Endothelial cell of umbilical vein (primary cell): ENCODE results near the gene RNF151.
"Not testable (repeated sequence)": the region's sequence is repeated elsewhere in the genome, so short reads cannot be mapped to it uniquely, and the experiment has no call there.

Experiments used
- EZH2 ChIP-seq: IDR thresholded peaks from 2 replicates; pipeline ENCODE4 v1.6.1; 2012; ENCODE audit warnings: borderline replicate concordance, low read depth, mild to moderate bottlenecking, moderate library complexity, low read length, inconsistent platforms; ENCODE audit not compliant: severe bottlenecking
- FOS ChIP-seq: IDR thresholded peaks from 2 replicates; pipeline ENCODE4 v1.6.1; 2011; ENCODE audit warnings: mild to moderate bottlenecking, low read length, moderate library complexity, borderline replicate concordance; ENCODE audit not compliant: insufficient read depth
- GATA2 ChIP-seq: IDR thresholded peaks from 2 replicates; pipeline ENCODE4 v1.7.0; 2011; ENCODE audit warnings: low read depth, mild to moderate bottlenecking, moderate library complexity, mixed read lengths, low read length; ENCODE audit not compliant: insufficient read length, insufficient read depth
- JUN ChIP-seq: IDR thresholded peaks from 2 replicates; pipeline ENCODE4 v1.6.1; 2011; ENCODE audit warnings: borderline replicate concordance, low read depth; ENCODE audit not compliant: insufficient read length, insufficient read depth
- MYC ChIP-seq: IDR thresholded peaks from one replicate; pipeline ENCODE4 v1.6.1; 2011; ENCODE audit warnings: mild to moderate bottlenecking, low read depth, low read length
- POLR2A ChIP-seq: IDR thresholded peaks from 2 replicates; pipeline ENCODE4 v1.6.1; 2012; ENCODE audit warnings: low read depth, mild to moderate bottlenecking, control low read depth, low read length
- POLR2AphosphoS5 ChIP-seq: IDR thresholded peaks from 2 replicates; pipeline ENCODE4 v1.6.1; 2012; ENCODE audit warnings: low read depth, mild to moderate bottlenecking, control low read depth, low read length, moderate library complexity; ENCODE audit not compliant: insufficient read depth
- TF ChIP-seq, protein P1 (sequence below), 2 donors: IDR thresholded peaks; 1 replicate in 1 of 2; 2 replicates in 1 of 2; pipeline ENCODE4 v1.5.1; 2011; ENCODE audit warnings: low read length in 2 of 2, mild to moderate bottlenecking in 2 of 2, moderate library complexity in 2 of 2, control low read depth in 1 of 2, inconsistent platforms in 1 of 2, low read depth in 1 of 2; ENCODE audit not compliant: insufficient read depth in 1 of 2; ENCODE audit errors: extremely low read depth in 1 of 2
- TF ChIP-seq, protein P2 (sequence below): IDR thresholded peaks from 2 replicates; pipeline ENCODE4 v1.6.1; 2011; ENCODE audit not compliant: insufficient read depth, insufficient read length

DNA sequence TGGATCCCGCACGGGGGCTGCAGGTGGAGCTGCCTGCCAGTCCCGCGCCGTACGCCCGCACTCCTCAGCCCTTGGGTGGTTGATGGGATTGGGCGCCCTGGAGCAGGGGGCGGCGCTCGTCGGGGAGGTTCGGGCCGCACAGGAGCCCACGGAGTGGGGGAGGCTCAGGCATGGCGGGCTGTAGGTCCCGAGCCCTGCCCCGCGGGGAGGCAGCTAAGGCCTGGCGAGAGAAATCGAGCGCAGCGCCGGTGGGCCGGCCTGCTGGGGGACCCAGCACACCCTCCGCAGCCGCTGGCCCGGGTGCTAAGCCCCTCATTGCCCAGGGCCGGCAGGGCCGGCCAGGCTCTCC, 8.5 kb upstream of the RNF151 start:
- TF ChIP-seq, protein P1, sequence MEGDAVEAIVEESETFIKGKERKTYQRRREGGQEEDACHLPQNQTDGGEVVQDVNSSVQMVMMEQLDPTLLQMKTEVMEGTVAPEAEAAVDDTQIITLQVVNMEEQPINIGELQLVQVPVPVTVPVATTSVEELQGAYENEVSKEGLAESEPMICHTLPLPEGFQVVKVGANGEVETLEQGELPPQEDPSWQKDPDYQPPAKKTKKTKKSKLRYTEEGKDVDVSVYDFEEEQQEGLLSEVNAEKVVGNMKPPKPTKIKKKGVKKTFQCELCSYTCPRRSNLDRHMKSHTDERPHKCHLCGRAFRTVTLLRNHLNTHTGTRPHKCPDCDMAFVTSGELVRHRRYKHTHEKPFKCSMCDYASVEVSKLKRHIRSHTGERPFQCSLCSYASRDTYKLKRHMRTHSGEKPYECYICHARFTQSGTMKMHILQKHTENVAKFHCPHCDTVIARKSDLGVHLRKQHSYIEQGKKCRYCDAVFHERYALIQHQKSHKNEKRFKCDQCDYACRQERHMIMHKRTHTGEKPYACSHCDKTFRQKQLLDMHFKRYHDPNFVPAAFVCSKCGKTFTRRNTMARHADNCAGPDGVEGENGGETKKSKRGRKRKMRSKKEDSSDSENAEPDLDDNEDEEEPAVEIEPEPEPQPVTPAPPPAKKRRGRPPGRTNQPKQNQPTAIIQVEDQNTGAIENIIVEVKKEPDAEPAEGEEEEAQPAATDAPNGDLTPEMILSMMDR (IDR thresholded peaks at IDR 0.05; ENCODE audit: extremely low read depth in 1 of 2, insufficient read depth in 1 of 2, low read depth in 1 of 2, low read length in 2 of 2), result not testable (repeated sequence)
- TF ChIP-seq MYC, EZH2, POLR2AphosphoS5, POLR2A, FOS, JUN, GATA2: not testable (repeated sequence)
- TF ChIP-seq, protein P2, sequence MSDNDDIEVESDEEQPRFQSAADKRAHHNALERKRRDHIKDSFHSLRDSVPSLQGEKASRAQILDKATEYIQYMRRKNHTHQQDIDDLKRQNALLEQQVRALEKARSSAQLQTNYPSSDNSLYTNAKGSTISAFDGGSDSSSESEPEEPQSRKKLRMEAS, result not testable (repeated sequence)
